GM18517 (cell line): ENCODE data around the gene EDN2.

Source experiments
- ATAC-seq: cut with Tn5 transposase; IDR thresholded peaks from one replicate; pipeline ENCODE4 v1.9.1; 2021; ENCODE audit warnings: mild to moderate bottlenecking, moderate library complexity; ENCODE audit not compliant: unreplicated experiment

EDN2 gene

DNA sequence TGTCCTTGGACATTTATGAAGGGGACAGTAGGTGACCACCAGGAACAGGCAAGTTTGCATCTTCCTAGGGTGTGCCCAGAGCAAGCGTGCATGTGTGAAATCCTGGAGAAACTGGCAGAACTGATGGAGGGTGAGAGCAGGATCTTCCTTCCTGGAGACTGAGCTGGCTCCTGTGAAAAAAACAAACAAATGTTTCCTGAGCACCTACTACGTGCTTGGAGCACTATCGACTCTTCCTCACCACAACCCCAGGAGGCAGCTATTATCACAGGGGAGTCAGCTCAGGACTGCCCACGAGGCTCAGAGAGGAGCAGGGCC, 1.5 kb upstream of the EDN2 start:
- no peak for ATAC-seq

DNA sequence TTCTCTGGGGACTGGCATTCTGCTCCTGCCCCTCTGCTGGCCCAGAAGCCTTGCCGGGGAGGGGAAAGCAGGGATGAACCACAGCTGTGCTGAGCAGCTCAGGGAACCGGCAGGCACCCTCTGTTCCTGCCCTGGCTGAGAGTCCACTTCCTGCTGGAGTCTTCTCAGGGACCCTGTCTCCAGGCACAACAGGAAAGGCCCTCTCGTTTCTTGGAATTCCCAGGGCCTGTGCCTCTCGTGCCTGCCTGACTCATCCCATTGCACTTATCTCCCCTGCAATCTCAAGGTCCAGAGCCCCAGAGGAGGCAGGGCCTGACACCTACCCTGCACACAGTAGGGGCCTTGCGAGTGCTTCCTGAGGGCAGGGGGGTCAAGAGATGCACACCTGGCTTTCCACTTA, 1.1 kb upstream of the EDN2 start:
- ATAC-seq, result no peak

DNA sequence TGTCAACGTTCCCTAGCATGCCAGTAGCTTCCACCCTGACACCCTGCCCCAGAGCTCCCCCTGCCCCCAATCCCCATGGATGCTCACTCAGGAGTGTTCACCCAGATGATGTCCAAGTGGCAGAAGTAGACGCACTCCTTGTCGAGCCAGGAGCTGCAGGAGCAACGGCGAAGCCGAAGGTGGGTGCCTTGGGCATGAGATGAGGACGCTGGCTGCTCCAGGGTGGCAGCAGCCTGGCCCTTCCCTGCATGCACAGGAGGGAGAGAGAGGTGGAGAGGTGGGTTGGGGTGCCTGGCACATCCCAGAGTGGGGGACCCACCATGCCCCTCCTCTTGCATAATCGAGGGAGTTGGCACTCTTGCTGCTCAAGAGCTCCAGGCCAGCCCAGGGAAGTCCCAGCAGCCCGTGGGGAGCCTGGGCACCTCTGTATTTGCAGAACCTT, 502 bp downstream of the EDN2 start:
- no peak for ATAC-seq

DNA sequence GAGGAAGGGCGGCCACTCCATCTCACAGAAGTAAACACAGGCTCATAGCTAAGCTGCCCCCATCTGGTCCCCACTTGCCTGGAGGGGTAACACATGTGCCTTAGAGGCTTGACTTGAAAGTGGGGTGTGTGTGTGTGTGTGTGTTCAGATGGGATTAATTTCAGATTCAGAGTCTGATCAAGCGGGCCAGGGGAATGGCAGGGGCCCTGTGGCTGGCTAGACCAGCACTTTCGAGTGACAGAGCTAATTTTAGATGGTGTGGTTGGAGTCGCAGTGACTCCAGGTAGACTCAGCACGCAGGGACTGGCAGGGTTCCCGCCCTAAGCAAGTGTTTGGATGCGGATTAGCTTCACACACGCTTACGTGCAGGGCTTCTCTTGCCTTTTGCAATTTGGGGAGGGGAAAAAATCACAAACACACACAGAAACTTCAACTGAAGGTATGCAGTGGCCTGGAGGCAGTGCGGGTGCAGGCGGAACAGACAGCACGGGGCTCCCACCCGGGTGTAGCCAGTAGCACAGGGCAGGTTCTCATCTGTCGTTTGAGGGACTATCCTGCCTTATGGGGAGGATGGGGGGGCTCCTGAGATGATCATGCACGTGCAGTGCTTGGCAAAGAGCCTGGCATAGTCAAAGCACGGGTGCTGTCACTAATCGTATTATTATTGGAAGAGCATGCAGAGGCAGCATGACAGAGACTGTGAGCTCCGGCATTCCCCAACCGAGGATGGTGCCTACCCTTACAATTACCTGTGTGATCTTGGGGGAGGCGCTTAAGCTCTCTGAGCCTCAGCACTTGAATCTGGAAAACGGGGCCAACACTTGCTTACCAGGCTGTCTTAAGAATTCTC, 1.3 kb downstream of the EDN2 start:
- ATAC-seq, result no peak

DNA sequence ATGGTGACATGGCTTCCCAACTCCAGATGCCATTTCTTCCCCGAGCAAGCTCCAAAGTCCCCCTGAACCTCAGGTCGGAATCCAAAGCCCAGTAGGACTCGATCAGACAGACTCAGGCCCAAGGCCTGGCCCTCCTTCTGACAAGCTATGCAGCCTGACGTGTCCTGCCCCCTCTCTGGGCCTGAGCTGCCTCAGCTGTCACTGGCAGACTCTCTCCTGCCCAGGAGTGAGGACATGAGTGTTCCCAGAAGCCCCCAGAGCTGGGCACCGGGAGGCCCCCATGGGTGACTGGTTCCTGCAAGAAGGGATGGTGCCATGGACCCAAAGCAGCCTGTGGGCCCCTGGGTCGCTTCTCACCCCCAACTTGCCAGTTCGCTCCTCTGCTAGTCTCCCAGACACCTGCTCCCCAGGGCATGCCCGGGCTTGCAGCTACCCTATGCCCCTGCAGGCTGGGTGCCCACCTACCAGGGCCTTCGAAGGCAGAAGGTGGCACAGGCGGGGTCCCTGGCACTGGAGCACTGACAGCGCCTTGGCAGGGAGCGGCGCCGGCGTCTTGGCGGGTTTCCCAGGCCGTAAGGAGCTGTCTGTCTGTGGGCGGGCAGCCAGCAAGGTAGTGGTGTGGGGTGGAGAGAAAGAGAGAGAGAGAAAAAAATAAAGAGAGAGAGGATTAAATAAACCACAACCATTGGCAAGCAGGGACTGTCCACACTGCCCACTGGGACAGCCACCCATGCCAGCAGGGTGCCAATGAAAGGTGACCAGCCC, 2.3 kb downstream of the EDN2 start:
- ATAC-seq, result no peak

DNA sequence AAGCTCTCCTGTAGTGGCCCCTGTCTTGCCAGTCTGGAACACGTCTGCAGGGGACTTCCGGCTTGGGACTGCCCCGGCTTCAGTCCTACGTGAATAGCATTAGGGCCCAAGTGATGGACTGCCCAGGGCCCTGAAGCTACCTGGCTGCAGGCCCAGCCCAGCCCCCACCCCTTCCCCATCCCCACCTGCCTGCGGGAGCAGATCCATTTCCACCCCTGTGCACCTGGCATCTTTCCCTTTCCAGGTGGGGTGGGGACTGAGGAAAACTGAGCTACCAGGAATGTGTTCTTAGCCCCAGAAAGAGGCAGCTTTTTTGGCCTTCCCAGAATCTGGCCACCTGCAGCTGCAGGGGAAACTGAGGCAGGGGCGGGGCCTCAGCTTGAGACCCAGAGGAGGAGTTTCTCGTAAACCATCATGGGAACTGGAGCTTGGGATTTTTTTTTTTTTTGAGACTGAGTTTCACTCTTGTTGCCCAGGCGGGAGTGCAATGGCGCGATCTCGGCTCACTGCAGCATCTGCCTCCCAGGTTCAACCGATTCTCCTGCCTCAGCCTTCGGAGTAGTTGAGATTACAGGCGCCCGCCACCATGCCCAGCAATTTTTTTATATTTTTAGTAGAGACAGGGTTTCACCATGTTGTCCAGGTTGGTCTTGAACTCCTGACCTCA, 3.2 kb downstream of the EDN2 start:
- no peak for ATAC-seq

DNA sequence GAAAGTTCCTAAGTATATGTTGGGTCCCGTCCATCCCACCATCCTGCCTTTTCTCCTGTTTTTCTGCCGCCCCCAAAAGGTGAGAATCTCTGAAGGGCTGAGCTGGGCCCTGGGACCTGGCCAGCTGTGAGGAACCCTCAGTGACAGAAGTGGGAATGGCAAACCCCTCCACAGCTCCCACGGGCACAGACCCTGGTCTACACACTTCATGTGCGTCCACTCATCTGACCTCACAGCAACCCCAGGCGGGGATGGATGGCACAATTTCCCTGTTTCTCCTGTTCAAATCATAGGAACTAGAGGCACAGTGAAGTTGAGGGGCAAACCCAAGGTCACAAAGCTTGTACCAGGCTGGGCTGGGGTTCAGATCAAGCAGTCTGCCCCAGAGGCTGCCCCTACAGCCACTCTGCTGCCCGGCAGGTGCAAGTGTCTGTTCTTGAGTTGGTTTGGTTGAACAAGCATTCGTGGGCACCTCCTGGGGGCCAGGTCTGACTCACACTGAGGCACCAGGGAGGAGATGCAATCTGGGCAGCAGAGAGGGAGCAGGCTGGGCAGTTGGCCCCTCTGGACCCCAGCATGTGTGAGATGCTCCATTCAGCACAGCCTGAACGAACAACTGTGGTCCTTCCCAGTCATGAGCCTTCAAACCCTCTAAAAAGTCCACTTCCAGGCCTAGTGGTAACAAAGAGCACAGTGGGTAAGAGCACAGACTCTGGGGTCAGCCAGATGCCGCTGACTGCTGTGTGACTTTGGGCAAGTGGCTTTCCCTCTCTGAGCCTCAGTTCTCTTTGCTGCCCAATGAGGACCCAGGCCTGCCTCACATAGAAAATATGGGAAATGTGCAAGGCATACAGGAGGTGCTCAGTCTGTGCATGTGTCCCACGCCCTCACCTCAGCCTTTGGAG, 4.0 kb downstream of the EDN2 start:
- ATAC-seq, result no peak

DNA sequence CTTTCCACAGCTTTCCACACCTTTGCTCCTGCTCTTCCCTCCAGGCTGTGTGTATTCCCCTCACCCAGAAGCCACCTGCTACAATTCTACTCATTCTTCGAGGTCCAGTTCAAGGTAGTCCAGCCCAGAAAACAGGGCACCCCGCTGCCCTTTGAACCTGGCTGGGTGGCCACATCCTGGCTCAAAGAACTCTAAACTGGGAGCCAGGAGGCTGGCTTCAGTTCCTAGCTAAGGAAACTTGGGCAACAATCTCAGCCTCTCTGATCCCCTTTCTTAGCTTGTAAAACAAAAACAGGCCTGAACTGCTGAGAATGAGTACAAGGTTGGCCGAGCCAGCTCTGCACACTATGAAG, 4.7 kb downstream of the EDN2 start:
- no peak for ATAC-seq

DNA sequence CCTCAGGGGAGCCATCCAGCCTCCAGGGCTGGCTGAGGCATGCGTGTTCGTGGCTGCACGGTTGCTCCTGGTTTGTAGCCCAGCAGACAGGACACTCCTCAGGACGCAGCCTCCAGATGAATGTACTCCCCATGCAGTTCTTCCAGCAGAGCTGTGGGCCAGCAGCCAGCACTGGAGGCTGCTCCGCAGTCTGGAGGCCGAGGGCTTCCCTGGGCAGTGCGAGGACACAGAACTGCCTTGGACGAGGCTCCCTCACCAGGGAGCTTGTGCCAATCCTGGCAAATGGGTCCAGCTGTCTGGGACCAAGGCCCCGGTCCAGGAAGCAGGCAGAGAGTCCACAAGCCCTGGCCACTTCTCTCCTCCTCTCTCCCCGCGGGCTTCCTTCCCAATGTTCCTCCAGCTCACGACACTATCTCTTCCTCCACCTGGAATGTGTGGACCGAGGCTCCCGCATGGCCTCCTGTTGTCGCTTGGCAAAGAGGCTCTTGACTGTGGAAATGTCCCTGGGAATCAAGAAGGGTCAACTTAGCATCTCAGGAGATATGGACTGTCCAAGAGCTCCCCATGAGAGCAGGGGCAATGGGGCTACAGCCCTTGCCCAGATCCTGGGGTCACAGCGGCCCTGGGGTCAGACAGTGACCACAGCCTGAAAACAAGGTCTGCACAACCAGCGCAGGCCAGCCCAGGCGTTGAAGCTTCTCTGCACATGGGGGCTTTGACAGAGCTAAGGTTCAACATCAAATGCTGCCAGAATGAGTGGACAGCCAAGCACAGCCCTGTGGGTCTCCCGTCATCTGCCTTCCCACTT, 5.3 kb downstream of the EDN2 start:
- ATAC-seq, result no peak

DNA sequence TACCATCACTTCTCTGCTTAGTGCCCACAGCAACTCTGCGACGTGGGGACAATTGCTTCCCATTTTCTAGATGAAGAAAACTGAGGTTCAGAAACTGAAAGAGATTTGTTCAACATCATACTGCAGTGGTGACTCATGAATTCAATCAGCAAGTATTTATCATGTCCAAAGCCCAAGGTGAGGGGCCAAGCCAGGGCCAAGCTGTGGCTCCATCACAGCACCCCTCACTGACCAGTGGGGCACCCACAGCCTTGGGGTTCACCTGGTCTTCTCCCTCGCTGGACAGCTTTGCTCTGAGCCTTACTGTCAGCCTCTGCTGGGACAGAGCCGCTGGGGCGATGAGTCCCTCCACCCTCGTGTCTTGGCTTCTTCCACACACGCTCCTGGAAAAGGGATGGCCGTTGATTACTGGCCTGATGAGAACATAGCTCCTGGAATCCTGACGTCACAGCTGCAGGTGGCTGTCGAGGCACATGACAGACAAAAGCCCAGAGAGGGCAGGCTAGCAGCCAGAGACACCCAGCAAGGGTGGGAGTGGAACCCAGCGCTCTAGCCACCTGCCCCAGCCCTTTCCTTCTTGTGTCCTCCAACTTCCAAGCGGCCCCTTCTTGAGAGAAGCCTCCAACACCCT, 6.2 kb downstream of the EDN2 start:
- ATAC-seq, result no peak

DNA sequence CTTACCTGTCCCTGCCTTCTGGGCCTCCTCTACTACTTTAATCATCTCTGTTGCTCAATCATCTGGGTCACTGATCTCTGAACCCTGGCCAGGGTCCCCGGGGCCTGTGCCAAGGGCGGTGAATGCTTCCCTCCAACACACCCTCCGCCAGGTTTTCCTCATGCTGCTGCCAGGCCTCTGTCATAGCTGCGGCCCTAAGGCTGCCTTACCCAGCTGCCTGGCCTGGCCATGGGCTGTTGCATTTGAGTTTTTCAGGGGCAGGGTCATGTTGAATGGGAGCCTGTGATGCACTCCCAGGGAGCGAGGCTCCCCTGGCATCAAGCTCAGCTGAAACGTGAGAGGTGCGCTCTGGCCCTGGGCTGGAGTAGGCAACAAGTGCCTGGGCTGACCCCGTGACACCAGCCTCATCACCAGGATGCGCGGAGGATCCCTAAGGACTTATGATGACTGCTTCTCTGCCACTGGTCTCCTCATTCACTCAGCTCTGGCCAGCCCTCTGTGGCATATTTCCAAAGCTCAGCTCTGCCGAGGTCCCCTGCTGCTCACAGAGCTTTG, 7.6 kb downstream of the EDN2 start:
- ATAC-seq, result no peak

DNA sequence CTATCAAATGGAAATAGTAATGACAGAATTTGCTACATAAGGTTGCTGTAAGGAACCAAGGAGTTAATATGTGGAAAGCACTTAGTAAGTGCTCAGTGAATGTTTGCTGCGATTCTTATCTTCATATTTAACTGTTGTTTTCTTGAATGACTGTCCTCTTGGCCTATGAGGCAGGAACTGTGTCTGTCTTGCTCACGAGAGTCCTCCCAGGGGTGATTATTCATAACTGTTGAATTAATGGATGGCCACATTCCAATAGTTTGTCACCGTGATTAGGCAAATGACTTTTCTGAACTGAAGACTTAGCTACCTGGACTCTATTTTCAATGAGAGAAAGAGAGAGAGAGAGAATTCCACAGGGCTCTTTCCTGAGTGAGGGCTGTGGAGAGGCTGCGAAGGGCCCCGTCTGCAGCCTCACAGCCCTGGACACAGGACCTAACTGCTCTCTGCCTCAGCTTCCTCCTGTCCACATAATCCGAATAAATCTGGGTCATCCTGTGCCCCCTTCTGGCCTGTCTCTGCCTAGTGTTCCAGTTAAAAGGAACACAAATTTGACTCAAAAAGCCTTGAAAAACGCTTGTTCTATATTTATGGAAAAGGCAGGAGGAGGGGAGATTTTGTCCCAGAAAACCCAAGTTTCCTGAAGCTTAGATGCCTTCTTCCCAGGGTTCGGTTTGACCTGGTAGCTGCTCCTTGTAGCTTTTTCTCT, 8.5 kb downstream of the EDN2 start:
- no peak for ATAC-seq

DNA sequence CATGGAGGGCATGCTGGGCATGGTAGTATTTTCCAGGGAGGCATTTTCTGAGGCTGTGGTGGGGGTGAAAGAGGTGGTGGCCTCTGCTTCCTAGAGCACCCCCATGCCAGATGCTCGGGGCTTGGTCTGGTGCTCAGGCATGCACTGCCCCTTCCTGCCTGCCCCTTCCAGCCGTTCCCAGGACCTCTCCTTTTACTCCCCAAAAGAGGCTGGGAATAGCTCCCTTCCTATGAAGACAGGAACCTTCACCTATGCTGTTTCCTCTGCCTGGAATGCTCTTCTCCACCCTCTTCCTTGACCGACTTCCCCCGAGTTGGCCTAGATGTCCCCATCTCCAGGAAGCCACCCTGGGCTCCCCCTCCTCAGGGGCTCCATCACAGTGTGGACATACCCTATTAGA, 9.1 kb downstream of the EDN2 start:
- no peak for ATAC-seq

DNA sequence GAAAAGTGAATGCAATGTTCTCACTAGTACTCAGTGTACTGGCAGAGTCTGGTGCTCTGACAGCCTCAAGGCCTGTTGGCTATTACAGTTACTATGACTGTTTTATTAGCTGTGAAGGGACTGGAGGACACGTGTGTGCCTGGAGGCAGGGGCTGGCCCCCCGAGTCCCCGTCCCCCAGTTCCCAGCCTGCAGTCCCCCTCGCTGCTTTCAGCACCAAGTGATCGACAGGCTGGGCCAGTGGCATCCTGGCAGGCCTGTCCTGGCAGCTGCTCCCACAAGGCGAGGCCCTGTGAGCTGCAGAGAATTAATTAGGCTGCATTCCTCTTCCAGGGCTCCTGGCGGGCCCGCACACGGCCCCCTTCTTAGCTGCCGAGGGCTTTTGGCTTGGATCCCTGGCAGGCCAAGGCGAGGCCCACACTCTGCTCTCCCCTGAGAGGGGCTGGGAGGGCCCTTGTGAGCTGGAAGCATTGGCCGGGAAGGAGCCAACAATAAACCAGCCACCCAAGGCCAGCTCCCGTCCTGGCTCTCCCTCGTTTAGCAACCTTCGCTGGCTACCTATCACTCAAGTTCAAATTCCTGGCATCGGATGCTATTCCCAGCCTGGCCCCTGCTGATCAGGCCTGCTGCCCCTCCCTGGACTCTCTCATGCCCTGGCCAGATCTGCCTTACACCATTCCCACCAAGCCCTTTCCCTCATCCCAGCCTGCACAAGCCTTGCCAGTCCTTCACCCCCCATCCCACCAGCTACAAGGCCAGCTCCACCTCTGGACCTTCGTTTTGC, 9.8 kb downstream of the EDN2 start:
- no peak for ATAC-seq

DNA sequence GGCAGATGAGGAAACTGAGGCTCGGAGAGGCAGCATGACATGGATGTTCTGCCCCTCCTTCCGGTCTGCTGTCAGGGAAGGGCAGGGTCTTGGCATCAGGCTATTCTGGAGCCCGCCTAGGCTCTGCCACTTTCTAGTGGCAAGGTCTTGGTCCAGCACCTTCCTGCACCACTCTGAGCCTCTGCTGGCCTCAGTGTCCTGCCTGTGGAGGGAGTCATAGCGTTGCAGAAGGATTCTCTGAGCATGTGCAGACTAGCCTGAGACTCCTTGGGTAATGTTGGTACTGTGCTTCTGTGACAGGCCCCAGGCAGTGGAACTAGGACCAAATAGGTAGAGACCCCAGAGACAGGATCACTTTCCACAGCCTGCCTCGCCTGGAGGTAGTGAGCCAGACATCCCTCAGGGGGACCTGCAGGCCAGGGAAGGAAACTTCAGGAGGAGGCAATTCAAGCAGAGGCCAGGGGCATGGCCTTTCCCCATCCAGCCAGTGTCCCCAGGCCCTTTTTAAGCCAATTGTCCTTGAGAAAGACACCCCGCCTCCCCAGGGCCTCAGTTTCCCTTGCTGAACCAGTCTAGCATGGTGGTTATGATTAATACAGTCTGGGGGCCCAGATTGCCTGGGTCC, 10.6 kb downstream of the EDN2 start:
- no peak for ATAC-seq

DNA sequence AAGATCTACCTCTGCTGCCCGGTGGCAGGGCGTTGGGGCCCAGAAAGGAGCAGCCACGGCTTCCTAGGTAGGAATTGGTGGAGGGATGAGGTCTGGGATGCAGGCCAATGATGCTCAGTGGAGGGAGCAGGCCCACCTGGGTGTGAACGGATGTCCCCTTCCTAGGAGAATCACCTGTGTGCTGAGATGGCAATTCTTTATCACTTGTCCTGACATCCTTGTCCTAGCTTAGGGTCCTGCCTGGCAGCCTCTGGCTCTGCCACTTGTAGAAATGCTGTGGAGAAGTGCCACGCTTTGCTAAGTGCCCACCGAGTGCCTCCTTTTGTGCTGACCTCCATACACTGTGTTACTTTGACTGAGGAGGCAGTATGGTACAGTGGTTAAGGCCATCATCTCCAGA, 12.8 kb downstream of the EDN2 start:
- no peak for ATAC-seq

DNA sequence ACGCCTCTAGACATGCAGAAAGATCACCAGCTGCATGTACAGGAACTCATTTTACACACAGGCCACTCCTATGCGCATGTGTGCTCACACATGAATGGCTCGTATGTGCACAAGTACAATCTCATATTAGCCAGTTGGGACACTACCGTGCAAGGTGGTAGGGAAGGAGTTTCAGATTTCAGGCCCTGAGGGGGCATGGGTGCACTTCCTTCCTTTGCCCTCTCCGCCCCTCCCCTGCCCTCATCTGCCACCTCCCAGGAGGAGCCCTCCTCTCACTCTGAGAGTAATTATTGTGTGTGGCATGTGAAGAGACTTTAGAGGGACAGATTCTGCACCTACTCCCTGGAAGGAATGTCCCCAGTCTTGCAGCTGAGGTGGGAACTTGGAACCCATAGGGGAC, 14.8 kb downstream of the EDN2 start:
- no peak for ATAC-seq
